ENCODE data around the gene STK11IP.

STK11IP gene

DNA sequence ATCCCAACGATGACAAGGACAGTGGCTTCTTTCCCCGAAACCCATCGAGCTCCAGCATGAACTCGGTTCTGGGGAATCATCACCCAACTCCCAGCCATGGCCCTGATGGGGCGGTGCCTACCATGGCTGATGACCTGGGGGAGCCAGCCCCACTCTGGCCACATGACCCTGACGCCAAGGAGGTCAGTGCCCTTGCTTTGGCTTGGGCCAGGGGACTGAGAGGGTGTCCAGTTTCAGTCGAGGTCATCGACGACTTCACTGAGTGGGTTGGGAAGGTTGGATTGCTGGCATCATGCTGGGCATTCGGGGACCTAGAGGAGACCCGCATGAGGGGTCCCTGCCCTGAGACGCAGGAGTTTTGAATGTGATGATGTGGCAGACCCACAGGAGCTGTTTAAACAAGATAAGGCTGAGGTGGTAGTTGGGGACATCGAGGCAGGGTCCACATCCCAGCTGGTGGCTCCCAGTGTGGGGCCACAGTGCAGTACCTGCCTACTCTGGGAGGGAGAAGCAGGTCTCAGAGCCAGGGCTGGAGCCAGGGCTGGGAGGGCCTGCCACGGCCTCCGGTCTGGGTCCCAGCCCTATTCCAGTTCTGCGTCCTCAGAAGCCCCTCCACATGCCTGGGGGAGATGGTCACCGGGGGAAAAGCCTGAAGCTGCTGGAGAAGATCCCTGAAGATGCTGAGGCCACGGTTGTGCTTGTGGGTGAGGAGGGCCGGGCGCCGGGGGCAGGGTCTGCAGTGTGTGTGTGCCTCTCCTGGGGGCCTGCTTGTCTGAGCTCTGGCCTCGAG is 35.8 kb downstream of the STK11IP start:
- TF ChIP-seq TAF1 (IDR thresholded peaks at IDR 0.05; ENCODE audit: borderline replicate concordance, insufficient read depth, low read length) (no peak), FOXP2 (optimal IDR thresholded peaks at IDR 0.05; ENCODE audit: borderline replicate concordance, extremely low read depth, extremely low read length, insufficient read depth) (no peak), POLR2AphosphoS5 (IDR thresholded peaks at IDR 0.05; ENCODE audit: low read depth, low read length) (no peak), SIN3A (IDR thresholded peaks at IDR 0.05; ENCODE audit: borderline replicate concordance, insufficient read depth, low read length) (no peak)
- TF ChIP-seq, protein P1, sequence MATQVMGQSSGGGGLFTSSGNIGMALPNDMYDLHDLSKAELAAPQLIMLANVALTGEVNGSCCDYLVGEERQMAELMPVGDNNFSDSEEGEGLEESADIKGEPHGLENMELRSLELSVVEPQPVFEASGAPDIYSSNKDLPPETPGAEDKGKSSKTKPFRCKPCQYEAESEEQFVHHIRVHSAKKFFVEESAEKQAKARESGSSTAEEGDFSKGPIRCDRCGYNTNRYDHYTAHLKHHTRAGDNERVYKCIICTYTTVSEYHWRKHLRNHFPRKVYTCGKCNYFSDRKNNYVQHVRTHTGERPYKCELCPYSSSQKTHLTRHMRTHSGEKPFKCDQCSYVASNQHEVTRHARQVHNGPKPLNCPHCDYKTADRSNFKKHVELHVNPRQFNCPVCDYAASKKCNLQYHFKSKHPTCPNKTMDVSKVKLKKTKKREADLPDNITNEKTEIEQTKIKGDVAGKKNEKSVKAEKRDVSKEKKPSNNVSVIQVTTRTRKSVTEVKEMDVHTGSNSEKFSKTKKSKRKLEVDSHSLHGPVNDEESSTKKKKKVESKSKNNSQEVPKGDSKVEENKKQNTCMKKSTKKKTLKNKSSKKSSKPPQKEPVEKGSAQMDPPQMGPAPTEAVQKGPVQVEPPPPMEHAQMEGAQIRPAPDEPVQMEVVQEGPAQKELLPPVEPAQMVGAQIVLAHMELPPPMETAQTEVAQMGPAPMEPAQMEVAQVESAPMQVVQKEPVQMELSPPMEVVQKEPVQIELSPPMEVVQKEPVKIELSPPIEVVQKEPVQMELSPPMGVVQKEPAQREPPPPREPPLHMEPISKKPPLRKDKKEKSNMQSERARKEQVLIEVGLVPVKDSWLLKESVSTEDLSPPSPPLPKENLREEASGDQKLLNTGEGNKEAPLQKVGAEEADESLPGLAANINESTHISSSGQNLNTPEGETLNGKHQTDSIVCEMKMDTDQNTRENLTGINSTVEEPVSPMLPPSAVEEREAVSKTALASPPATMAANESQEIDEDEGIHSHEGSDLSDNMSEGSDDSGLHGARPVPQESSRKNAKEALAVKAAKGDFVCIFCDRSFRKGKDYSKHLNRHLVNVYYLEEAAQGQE (IDR thresholded peaks at IDR 0.05; ENCODE audit: insufficient read depth in 1 of 2, low read depth in 2 of 2, low read length in 2 of 2) = no peak

DNA sequence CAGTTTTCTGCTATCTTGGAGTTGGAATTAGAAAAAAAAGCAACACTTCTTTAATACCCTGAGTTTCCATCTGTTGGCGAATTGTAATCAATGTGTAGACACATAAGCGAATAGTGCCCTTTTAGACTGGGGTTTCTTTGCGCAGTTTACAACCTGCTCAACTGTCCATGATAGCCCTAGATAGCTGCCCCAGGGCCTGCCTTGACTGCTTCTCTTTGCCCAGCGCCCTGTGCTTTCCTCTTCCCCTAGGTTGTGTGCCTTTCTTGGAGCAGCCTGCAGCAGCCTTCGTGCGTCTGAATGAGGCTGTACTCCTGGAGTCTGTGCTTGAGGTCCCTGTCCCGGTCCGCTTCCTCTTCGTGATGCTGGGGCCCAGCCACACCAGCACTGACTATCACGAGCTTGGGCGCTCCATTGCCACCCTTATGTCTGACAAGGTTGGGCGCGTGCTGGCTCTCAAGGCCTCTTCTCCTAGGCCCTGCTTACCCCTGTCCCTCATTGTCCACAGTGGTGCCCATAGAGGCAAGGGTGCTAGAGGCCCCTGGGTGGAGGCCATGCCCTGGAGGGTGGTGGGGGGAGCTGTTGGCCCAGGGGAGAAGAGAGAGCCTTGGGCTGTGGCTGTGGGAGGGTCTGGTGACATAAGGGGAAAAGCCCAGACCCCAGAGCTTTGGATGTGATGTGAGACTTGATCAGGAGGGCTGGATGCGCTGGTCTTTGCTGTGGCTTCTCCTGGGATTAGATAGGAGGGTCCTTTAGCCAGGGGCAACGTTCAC is 36.7 kb downstream of the STK11IP start:
- no peak for TF ChIP-seq SIN3A (IDR thresholded peaks at IDR 0.05; ENCODE audit: borderline replicate concordance, insufficient read depth, low read length)

DNA sequence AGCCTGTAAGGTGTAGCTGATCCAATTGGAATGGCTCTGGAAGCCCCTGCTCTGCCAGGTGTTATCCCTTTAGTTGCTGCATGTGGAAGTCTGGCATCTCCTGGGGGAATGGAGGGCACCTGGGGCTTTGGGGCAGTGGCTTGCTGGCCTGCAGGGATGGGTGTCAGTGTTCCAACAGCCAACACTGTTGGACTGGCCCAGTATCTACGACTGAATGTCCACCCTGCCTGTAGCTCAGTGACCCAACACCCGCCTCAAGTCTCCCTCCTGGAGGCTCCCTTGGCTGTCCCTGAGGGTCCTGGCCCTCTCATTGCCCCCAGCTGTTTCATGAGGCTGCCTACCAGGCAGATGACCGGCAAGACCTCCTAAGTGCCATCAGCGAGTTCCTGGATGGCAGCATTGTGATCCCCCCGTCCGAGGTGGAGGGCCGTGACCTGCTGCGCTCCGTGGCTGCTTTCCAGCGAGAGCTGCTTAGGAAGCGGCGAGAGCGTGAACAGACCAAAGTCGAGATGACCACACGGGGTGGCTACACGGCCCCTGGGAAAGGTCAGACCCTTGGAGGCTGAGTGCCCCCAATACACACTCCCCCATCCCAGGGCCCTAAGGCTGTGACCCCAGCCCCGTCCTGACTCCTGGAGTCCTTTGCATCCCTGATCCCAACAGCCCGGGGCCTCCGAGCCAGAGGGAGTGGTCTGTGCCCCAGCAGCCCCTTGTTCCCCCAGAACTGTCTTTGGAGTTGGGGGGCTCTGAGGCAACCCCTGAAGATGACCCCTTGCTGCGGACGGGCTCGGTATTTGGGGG is 37.5 kb downstream of the STK11IP start:
- TF ChIP-seq FOXP2 (optimal IDR thresholded peaks at IDR 0.05; ENCODE audit: borderline replicate concordance, extremely low read depth, extremely low read length, insufficient read depth) = no peak

DNA sequence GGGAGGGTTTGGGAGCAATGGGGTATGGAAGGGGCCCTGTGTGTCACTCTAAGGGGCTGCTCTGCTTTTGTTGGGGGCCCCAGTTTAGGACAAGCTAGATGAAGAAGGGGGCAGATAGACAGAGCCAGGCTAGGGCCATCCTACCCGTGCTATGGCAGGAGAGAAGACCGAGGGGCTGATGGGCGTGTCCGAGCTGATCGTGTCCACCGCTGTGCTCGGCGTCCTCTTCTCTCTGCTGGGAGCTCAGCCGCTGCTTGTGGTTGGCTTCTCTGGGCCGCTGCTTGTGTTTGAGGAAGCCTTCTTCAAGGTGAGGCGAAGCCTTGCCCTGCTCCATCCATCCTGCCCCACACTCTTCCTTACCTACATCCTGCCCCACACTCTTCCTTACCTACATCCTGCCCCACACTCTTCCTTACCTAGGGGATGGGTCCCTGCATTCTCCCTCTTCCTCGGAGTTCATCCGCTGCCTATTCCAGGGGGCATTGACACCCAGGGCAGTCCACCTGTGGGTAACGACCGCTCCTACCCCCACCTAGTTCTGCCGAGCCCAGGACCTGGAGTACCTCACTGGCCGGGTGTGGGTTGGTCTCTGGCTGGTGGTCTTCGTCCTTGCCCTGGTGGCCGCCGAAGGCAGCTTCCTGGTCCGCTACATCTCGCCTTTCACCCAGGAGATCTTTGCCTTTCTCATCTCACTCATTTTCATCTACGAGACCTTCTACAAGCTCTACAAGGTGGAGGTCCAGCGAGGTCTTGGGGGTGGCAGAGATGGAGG is 38.7 kb downstream of the STK11IP start:
- TF ChIP-seq TAF1 (IDR thresholded peaks at IDR 0.05; ENCODE audit: borderline replicate concordance, insufficient read depth, low read length) = no peak
- no peak for TF ChIP-seq SIN3A (IDR thresholded peaks at IDR 0.05; ENCODE audit: borderline replicate concordance, insufficient read depth, low read length)
- TF ChIP-seq, protein P1 (IDR thresholded peaks at IDR 0.05; ENCODE audit: insufficient read depth in 1 of 2, low read depth in 2 of 2, low read length in 2 of 2) = no peak
- TF ChIP-seq POLR2AphosphoS5 (IDR thresholded peaks at IDR 0.05; ENCODE audit: low read depth, low read length) = no peak
- no peak for TF ChIP-seq FOXP2 (optimal IDR thresholded peaks at IDR 0.05; ENCODE audit: borderline replicate concordance, extremely low read depth, extremely low read length, insufficient read depth)

DNA sequence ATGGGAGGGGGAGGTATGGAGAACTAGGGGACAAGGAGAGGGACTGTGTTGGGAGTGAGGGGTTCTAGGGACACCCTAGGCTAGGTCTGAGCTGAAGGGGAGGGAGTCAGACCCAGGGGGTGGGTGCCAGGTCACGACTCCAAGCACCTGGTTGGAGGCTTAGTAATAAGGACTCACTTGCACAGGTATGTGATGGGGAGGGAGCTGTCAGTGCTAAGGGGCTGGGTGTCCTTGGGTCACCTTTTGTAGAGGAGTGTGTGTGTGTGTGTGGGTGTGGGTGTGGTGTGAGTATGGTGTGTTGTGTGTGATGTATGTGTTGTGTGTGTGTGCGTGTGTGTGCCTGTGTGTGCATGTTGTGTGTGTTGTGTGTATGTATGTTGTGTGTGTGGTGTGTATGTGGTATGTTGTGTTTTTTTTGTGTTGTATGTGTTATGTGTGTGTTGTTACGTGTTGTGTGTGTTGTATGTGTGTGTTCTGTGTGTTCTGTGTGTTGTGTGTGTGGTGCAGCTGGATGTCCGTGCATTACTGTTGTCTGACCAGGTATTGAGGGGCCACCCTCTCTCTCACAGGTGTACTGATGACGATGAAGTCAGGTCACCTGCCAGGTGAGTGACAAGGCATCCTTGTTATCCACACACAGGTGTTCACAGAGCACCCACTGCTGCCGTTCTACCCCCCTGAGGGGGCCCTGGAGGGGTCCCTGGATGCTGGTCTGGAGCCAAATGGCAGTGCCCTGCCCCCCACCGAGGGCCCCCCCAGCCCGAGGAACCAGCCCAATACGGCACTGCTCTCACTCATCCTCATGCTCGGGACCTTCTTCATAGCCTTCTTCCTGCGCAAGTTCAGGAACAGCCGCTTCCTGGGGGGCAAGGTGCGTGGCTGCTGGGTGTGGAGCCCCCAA is 39.5 kb downstream of the STK11IP start:
- TF ChIP-seq POLR2AphosphoS5 (IDR thresholded peaks at IDR 0.05; ENCODE audit: low read depth, low read length) = no peak
- TF ChIP-seq, protein P1 (IDR thresholded peaks at IDR 0.05; ENCODE audit: insufficient read depth in 1 of 2, low read depth in 2 of 2, low read length in 2 of 2) = no peak
- TF ChIP-seq SIN3A (IDR thresholded peaks at IDR 0.05; ENCODE audit: borderline replicate concordance, insufficient read depth, low read length) = no peak
- no peak for TF ChIP-seq FOXP2 (optimal IDR thresholded peaks at IDR 0.05; ENCODE audit: borderline replicate concordance, extremely low read depth, extremely low read length, insufficient read depth)
- TF ChIP-seq TAF1 (IDR thresholded peaks at IDR 0.05; ENCODE audit: borderline replicate concordance, insufficient read depth, low read length) = no peak

Data from PFSK-1 (cell line).